ENCODE measurements around the gene MAU2.

- no peak for TF ChIP-seq CTCF (IDR thresholded peaks at IDR 0.05; ENCODE audit: insufficient read depth, low read depth, low read length)
- no peak for TF ChIP-seq EZH2 (IDR thresholded peaks at IDR 0.05; ENCODE audit: insufficient read depth, low read length)
These were observed 26.9 kb downstream of the MAU2 start for GRCh38 chr19:19347401-19348110.
